Measurements from ENCODE around the gene GRB10.

Gene GRB10

DNA sequence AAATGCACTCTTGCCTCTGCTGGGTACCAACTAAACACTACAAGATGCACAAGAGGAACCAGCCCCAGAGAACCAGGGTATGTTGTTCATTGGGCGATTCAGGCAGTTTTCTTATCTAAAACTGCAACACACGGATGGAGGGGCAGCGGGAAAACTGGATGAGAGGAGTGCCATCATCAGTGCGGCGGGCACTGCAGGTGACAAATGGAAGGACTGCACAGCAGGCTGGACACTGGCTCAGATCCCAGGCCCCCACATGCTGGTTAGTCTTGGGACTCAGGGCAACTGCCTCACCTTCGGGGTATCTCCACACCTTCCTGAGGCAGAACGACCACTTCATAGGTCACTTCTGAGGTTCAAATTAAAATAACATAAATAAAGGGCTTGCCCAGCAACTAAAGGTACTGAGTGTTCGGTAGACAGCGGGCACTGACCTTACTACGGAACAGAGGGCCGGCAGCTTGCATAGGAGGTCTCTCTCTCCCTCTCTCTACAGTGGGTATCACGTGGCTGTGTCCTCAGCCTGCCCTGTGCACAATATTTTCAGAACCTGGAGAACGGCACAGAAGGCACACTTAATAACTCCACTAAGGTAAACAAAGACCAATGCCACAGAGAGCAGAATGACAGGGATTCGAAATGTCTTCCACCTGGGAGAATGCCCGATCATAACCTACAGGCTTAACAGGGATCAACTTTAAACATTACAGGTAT lies 72.1 kb downstream of the GRB10 start:
- no peak for TF ChIP-seq TAF1 (IDR thresholded peaks at IDR 0.05; ENCODE audit: low read depth, low read length)
- FAIRE-seq: no peak
- DNase-seq (ENCODE audit: insufficient read length, low spot score): no peak

DNA sequence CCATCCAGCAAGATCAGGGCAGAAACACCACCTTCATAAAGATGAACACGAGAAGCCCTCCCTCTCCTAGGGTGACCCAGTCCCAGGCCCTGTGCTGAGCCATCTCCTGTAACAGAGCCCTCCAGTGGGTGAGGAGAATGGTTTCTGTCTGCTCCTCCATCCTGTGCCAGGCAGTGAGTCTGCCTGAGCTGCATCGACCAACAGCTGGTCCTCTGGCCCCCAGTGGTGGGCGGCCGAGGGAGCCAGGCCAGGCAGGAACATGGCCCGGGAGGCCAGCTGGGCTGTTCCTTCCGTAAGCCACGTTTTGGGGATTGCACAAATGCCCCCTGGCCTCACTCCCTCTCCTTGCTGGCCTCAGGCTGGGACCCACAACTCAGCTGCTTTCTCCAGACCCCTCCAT lies 73.5 kb downstream of the GRB10 start:
- FAIRE-seq: no peak
- TF ChIP-seq TAF1 (IDR thresholded peaks at IDR 0.05; ENCODE audit: low read depth, low read length): no peak
- TF ChIP-seq PAX5 (IDR thresholded peaks at IDR 0.05; ENCODE audit: insufficient read depth, low read length, severe bottlenecking): no peak
- TF ChIP-seq SPI1 (IDR thresholded peaks at IDR 0.05; ENCODE audit: low read depth, low read length): no peak
- TF ChIP-seq POLR2AphosphoS5 (IDR thresholded peaks at IDR 0.05; ENCODE audit: low read depth, low read length): no peak
- TF ChIP-seq POU2F2 (IDR thresholded peaks at IDR 0.05; ENCODE audit: low read depth, low read length): no peak
- no peak for TF ChIP-seq POLR2A (IDR thresholded peaks at IDR 0.05; ENCODE audit: low read depth, low read length)
- no peak for DNase-seq (ENCODE audit: insufficient read length, low spot score)

DNA sequence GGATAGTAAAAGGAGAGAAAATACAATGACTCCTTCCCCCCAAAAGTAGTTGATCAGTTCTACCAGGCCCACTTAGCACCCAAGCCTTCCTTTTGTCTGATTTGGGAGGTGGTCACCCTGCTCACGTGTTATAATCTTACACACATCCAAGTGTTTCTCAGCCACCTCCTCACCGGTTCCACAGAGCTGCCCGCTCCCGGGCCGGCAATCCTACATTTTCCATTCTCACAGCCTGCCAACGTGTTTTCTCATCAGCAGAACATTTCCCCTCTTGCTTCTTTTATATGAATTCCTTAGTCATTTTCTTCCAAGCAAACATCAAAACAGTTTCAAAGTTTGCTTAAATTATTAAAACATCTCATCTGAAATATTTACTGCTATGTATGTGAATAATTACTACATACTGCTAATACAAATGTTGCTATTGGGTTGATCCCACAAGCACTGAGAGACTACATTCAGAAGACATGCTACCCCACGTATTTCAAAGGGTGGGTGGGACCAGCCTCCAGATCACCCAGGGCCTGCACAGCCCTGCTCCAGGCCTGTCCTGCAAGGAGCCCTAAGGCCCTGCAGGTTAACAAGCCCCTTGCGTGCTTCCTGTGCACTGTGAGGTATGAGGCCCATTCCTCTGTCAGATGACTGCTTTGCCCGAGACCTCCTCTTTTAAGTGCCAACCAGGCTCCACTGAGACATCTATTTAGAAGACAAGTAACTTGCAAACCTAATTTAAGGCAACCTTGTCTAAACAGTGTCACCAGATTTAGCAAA lies 75.3 kb downstream of the GRB10 start:
- FAIRE-seq (no peak), DNase-seq (ENCODE audit: insufficient read length, low spot score) (no peak)
- TF ChIP-seq POLR2AphosphoS5 (IDR thresholded peaks at IDR 0.05; ENCODE audit: low read depth, low read length) (no peak), TAF1 (IDR thresholded peaks at IDR 0.05; ENCODE audit: low read depth, low read length) (no peak), SPI1 (IDR thresholded peaks at IDR 0.05; ENCODE audit: low read depth, low read length) (no peak), POU2F2 (IDR thresholded peaks at IDR 0.05; ENCODE audit: low read depth, low read length) (no peak), POLR2A (IDR thresholded peaks at IDR 0.05; ENCODE audit: low read depth, low read length) (no peak), PAX5 (IDR thresholded peaks at IDR 0.05; ENCODE audit: insufficient read depth, low read length, severe bottlenecking) (no peak)

DNA sequence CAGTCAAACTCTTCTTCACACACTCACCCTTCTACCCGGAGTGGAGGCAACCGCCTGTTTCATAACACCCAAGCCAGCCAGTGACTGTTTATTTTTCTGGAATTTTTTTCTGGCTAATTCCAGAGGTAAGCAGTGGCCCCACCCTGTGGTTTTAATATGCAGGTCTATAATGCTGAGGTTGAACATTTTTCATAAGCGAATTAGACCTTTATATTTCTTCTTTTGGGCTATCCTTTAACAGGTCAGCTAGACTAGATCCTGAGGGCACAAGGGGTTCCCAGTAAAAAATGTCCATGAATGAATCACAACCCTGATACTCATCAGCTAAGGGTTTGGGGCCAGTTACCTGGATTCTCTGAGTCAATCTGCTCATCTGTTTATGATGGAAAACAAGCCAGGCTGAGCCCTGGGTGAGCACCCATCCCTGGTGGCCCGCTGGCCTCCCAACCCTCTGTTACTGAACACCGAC lies 76.2 kb downstream of the GRB10 start:
- TF ChIP-seq POLR2A (IDR thresholded peaks at IDR 0.05; ENCODE audit: low read depth, low read length) (no peak), TAF1 (IDR thresholded peaks at IDR 0.05; ENCODE audit: low read depth, low read length) (no peak), SPI1 (IDR thresholded peaks at IDR 0.05; ENCODE audit: low read depth, low read length) (no peak), PAX5 (IDR thresholded peaks at IDR 0.05; ENCODE audit: insufficient read depth, low read length, severe bottlenecking) (no peak), POU2F2 (IDR thresholded peaks at IDR 0.05; ENCODE audit: low read depth, low read length) (no peak), POLR2AphosphoS5 (IDR thresholded peaks at IDR 0.05; ENCODE audit: low read depth, low read length) (no peak)
- DNase-seq (ENCODE audit: insufficient read length, low spot score) (no peak), FAIRE-seq (no peak)

DNA sequence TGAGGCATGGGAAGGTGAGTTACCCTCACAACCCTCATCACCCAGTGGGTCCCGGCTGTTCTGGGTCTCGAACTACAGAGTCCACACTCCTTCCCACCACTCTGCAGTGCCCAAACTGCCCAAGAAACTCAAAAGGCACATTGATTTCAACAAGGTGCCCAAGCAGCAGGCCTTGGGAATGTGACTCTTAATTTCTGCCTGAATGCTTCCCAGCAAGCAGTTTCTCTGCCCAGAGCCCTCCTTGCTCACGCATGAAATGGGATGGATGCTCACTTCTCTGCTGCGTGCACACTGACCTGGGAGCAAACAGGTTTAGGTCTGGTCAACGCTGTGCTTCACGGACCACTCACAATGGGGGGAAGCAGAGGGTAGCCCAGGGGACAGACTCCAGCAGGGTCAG lies 77.9 kb downstream of the GRB10 start:
- FAIRE-seq (no peak), DNase-seq (ENCODE audit: insufficient read length, low spot score) (no peak)
- TF ChIP-seq SPI1 (IDR thresholded peaks at IDR 0.05; ENCODE audit: low read depth, low read length) (no peak), POLR2A (IDR thresholded peaks at IDR 0.05; ENCODE audit: low read depth, low read length) (no peak), PAX5 (IDR thresholded peaks at IDR 0.05; ENCODE audit: insufficient read depth, low read length, severe bottlenecking) (no peak), POU2F2 (IDR thresholded peaks at IDR 0.05; ENCODE audit: low read depth, low read length) (no peak), POLR2AphosphoS5 (IDR thresholded peaks at IDR 0.05; ENCODE audit: low read depth, low read length) (no peak), TAF1 (IDR thresholded peaks at IDR 0.05; ENCODE audit: low read depth, low read length) (no peak)

DNA sequence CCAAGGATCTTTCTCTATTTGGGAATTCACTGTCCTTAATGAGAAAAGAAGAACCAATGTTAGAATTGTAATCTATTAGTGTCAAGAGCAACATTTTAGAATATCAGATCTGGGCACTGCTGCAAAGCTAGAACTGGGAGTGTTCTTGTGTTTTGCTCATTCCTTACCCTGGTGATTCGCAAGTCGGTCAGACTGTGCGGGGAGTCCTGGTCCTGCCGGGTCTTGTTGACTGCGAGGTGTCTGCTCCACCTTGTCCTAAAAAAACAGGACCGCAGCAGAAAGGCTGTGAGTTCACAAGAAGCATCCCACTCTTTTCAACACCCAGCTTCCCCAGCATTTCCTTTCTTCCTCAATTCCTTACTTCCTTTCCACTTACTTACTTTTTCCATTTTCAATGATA lies 79.0 kb downstream of the GRB10 start:
- TF ChIP-seq POLR2A (IDR thresholded peaks at IDR 0.05; ENCODE audit: low read depth, low read length) (no peak), SPI1 (IDR thresholded peaks at IDR 0.05; ENCODE audit: low read depth, low read length) (no peak), POLR2AphosphoS5 (IDR thresholded peaks at IDR 0.05; ENCODE audit: low read depth, low read length) (no peak), TAF1 (IDR thresholded peaks at IDR 0.05; ENCODE audit: low read depth, low read length) (no peak), PAX5 (IDR thresholded peaks at IDR 0.05; ENCODE audit: insufficient read depth, low read length, severe bottlenecking) (no peak), POU2F2 (IDR thresholded peaks at IDR 0.05; ENCODE audit: low read depth, low read length) (no peak)
- FAIRE-seq (no peak), DNase-seq (ENCODE audit: insufficient read length, low spot score) (no peak)

DNA sequence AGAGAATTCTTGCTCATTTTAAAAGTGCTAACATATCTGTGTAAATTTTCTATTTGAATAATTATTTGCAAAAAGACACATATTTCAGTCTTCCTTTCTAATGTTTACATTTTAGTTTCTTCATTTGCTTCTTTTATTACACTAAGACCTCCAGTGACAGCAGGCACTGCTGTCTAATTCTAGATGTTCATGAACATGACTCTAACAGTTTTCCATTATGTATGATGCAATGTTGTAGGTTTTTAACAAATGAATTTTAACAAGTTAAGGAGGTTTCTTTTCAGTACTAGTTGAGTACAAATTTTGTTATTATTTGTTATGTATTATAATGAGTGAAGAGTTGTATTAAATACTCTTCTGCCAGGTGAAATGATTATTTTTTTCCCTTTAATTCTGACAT lies 83.6 kb downstream of the GRB10 start:
- FAIRE-seq: no peak
- DNase-seq (ENCODE audit: insufficient read length, low spot score): no peak
- no peak for TF ChIP-seq SPI1 (IDR thresholded peaks at IDR 0.05; ENCODE audit: low read depth, low read length)
- no peak for TF ChIP-seq POLR2A (IDR thresholded peaks at IDR 0.05; ENCODE audit: low read depth, low read length)
- no peak for TF ChIP-seq PAX5 (IDR thresholded peaks at IDR 0.05; ENCODE audit: insufficient read depth, low read length, severe bottlenecking)
- no peak for TF ChIP-seq TAF1 (IDR thresholded peaks at IDR 0.05; ENCODE audit: low read depth, low read length)
- no peak for TF ChIP-seq POLR2AphosphoS5 (IDR thresholded peaks at IDR 0.05; ENCODE audit: low read depth, low read length)

DNA sequence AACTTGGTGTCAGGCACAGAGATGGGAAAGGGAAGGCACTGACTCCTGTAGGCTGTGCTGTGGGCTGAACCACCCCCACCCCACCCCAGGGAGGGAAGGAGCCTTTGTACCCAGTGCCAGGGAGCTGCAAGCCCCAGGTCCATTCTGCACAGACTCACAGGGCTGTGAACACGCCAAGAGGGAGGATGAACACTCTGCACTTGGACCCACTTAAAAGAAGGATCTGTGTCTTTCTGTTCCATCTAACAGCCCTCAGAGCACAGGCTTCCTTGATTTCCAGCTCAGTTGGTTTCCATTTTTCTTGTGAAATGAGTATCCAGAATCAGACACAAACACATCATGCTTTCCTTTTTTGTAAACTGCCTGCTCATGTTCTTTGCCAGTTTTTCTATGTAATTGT lies 84.9 kb downstream of the GRB10 start:
- FAIRE-seq: no peak
- TF ChIP-seq POU2F2 (IDR thresholded peaks at IDR 0.05; ENCODE audit: low read depth, low read length) (no peak), POLR2A (IDR thresholded peaks at IDR 0.05; ENCODE audit: low read depth, low read length) (no peak), SPI1 (IDR thresholded peaks at IDR 0.05; ENCODE audit: low read depth, low read length) (no peak), TAF1 (IDR thresholded peaks at IDR 0.05; ENCODE audit: low read depth, low read length) (no peak), PAX5 (IDR thresholded peaks at IDR 0.05; ENCODE audit: insufficient read depth, low read length, severe bottlenecking) (no peak)
- no peak for DNase-seq (ENCODE audit: insufficient read length, low spot score)

DNA sequence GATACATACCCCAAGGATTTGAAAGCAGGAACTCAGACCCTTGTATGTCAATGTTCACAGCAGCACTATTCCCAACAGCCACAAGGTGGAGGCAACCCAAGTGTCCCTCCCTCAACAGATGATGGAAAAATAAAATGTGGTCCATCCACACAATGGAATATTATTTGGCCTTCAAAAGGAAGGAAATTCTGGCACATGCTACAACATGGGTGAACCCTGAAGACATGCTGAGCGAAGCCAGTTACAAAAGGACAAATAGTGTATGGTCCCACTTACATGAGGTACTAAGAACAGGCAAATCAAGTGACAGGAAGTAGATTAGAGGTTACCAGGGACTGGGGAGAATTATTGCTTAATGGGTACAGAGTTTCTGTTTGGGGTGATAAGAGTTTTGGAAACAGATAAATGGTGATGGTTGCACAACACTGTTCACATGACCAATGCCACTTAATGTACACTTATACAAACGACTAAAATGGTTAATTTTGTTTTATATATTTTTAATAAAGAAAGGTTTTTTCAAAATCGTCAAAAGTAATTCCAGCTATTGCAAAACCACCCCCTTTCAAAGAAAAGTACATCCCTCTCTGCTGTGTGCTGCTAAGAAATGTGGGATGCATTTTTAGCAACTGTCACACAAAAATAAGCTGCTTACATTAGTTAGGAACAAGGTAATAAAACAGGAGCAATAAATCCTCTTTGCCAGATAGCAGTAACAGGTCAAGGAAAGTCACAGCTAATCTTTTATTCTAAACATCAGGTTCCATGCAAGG lies 85.7 kb downstream of the GRB10 start:
- DNase-seq (ENCODE audit: insufficient read length, low spot score): no peak
- TF ChIP-seq TAF1 (IDR thresholded peaks at IDR 0.05; ENCODE audit: low read depth, low read length) (no peak), POLR2AphosphoS5 (IDR thresholded peaks at IDR 0.05; ENCODE audit: low read depth, low read length) (no peak), POU2F2 (IDR thresholded peaks at IDR 0.05; ENCODE audit: low read depth, low read length) (no peak), PAX5 (IDR thresholded peaks at IDR 0.05; ENCODE audit: insufficient read depth, low read length, severe bottlenecking) (no peak), POLR2A (IDR thresholded peaks at IDR 0.05; ENCODE audit: low read depth, low read length) (no peak), SPI1 (IDR thresholded peaks at IDR 0.05; ENCODE audit: low read depth, low read length) (no peak)
- FAIRE-seq: no peak

Data from GM12891 (cell line).